GM13977 (cell line): ENCODE measurements around the gene CADM2.

Experiments used
- DNase-seq: peaks from one replicate; pipeline ENCODE4 v3.0.0; 2012; ENCODE audit warnings: low spot score
- CTCF ChIP-seq: IDR thresholded peaks from 2 replicates; pipeline ENCODE4 v1.5.1; 2012; ENCODE audit warnings: mild to moderate bottlenecking, control low read depth; ENCODE audit not compliant: insufficient read depth; ENCODE audit errors: extremely low read depth, missing control alignments
- in situ Hi-C: fragments of 300-500 bp; cut with MboI; formaldehyde crosslinking; loops from one replicate; pipeline ENCODE4 v1.12.0; 2022; ENCODE audit warnings: low sequenced_read_pairs, low pct_unique_long_range_greater_than_20kb, mixed read lengths, inconsistent platforms; ENCODE audit not compliant: unreplicated experiment

CADM2 gene

GRCh38 chr3:85516146-85516545 lies 557.4 kb downstream of the CADM2 start:
- in situ Hi-C loops = no loop called here
- DNase-seq = no peak
- no peak for TF ChIP-seq CTCF

- no peak for DNase-seq
- TF ChIP-seq CTCF = no peak
- in situ Hi-C loops = no loop called here
These were observed 565.3 kb downstream of the CADM2 start for GRCh38 chr3:85524104-85524503.

- in situ Hi-C loops = no loop called here
- TF ChIP-seq CTCF = no peak
- DNase-seq = no peak
These were observed 566.5 kb downstream of the CADM2 start for GRCh38 chr3:85525264-85525663.

GRCh38 chr3:85533586-85533985 lies 574.8 kb downstream of the CADM2 start:
- no peak for TF ChIP-seq CTCF
- in situ Hi-C loops = no loop called here
- DNase-seq = no peak

GRCh38 chr3:85535517-85535916 lies 576.7 kb downstream of the CADM2 start:
- no peak for TF ChIP-seq CTCF

GRCh38 chr3:85539232-85539631 lies 580.4 kb downstream of the CADM2 start:
- in situ Hi-C loops = no loop called here
- no peak for TF ChIP-seq CTCF
- DNase-seq = no peak

More at GRCh38 chr3:85535517-85535916, 576.7 kb downstream of the CADM2 start:
- in situ Hi-C loops = no loop called here
- DNase-seq = no peak

GRCh38 chr3:85554153-85554552 lies 595.4 kb downstream of the CADM2 start:
- TF ChIP-seq CTCF = no peak
- in situ Hi-C loops = no loop called here
- no peak for DNase-seq
